HG03139 (cell line): ENCODE measurements around the gene CSMD2.

Experiments used
- ATAC-seq: cut with Tn5 transposase; IDR thresholded peaks from one replicate; pipeline ENCODE4 v1.9.1; 2021; ENCODE audit not compliant: unreplicated experiment

Gene CSMD2

GRCh38 chr1:33970148-33970825 lies 194.7 kb downstream of the CSMD2 start:
- no peak for ATAC-seq

GRCh38 chr1:33966346-33967141 lies 198.5 kb downstream of the CSMD2 start:
- ATAC-seq: no peak

GRCh38 chr1:33965086-33965485 lies 199.9 kb downstream of the CSMD2 start:
- ATAC-seq: no peak

- ATAC-seq: no peak
These were observed 203.0 kb downstream of the CSMD2 start for GRCh38 chr1:33962061-33962460.

- no peak for ATAC-seq
These were observed 204.7 kb downstream of the CSMD2 start for GRCh38 chr1:33960188-33960895.

GRCh38 chr1:33957854-33958253 lies 207.2 kb downstream of the CSMD2 start:
- ATAC-seq: no peak

- ATAC-seq: no peak
These were observed 209.9 kb downstream of the CSMD2 start for GRCh38 chr1:33955096-33955495.

- no peak for ATAC-seq
These were observed 215.5 kb downstream of the CSMD2 start for GRCh38 chr1:33949570-33949969.

- no peak for ATAC-seq
These were observed 216.7 kb downstream of the CSMD2 start for GRCh38 chr1:33948291-33948690.

- no peak for ATAC-seq
These were observed 218.2 kb downstream of the CSMD2 start for GRCh38 chr1:33946836-33947235.

GRCh38 chr1:33944846-33945245 lies 220.2 kb downstream of the CSMD2 start:
- ATAC-seq: no peak

- no peak for ATAC-seq
These were observed 221.1 kb downstream of the CSMD2 start for GRCh38 chr1:33943978-33944377.

- ATAC-seq: no peak
These were observed 232.2 kb downstream of the CSMD2 start for GRCh38 chr1:33932871-33933270.

GRCh38 chr1:33931111-33931475 lies 233.9 kb downstream of the CSMD2 start:
- no peak for ATAC-seq

GRCh38 chr1:33930346-33931110 lies 234.5 kb downstream of the CSMD2 start:
- no peak for ATAC-seq

- ATAC-seq: no peak
These were observed 236.8 kb downstream of the CSMD2 start for GRCh38 chr1:33928251-33928650.

- no peak for ATAC-seq
These were observed 237.3 kb downstream of the CSMD2 start for GRCh38 chr1:33927721-33928120.

- ATAC-seq: no peak
These were observed 239.4 kb downstream of the CSMD2 start for GRCh38 chr1:33925586-33925985.

- ATAC-seq: no peak
These were observed 243.7 kb downstream of the CSMD2 start for GRCh38 chr1:33921281-33921680.

GRCh38 chr1:33918368-33918767 lies 246.7 kb downstream of the CSMD2 start:
- ATAC-seq: no peak

GRCh38 chr1:33916786-33917185 lies 248.2 kb downstream of the CSMD2 start:
- ATAC-seq: no peak
